GM21723 (cell line): ENCODE results near the gene SPANXD.
"Not testable (repeated sequence)": the region's sequence is repeated elsewhere in the genome, so short reads cannot be mapped to it uniquely, and the experiment has no call there.

Experiments used
- ATAC-seq: cut with Tn5 transposase; IDR thresholded peaks from one replicate; pipeline ENCODE4 v1.9.1; 2021; ENCODE audit warnings: mild to moderate bottlenecking, moderate library complexity; ENCODE audit not compliant: unreplicated experiment

SPANXD gene

GRCh38 chrX:141698639-141699038 is at the start of gene SPANXD:
Gene SPANXD, minus strand, starts transcription at chrX:141698739. Its CDS starts 334 bp downstream, at chrX:141698405.
- ATAC-seq: not testable (repeated sequence)

- ATAC-seq: no peak
Measured at GRCh38 chrX:141742666-141743065, 44.1 kb upstream of the SPANXD start.

GRCh38 chrX:141736656-141737055 is 38.1 kb upstream of the SPANXD start:
- ATAC-seq: no peak

- ATAC-seq: no peak
Measured at GRCh38 chrX:141733371-141733770, 34.8 kb upstream of the SPANXD start.

- ATAC-seq: no peak
Measured at GRCh38 chrX:141732031-141732430, 33.5 kb upstream of the SPANXD start.

DNA sequence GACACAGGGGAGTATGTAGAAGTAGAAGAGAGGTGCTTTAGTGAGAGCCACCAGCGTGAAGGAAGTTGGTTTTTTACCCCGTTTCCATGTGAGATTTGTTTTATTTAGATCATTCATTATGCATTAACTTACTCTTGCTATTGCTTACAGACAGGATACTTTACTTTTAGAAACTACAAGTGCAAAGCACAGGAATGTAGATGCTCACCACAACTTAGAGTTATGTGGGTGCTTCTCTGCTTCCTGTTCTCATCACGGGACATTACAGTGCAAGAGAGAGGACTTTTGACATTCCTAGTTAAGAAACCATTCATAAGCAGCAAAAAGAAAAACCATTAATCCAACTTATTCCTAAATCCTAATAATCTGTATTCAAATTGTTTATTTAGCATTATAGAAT is 25.6 kb upstream of the SPANXD start:
- no peak for ATAC-seq

DNA sequence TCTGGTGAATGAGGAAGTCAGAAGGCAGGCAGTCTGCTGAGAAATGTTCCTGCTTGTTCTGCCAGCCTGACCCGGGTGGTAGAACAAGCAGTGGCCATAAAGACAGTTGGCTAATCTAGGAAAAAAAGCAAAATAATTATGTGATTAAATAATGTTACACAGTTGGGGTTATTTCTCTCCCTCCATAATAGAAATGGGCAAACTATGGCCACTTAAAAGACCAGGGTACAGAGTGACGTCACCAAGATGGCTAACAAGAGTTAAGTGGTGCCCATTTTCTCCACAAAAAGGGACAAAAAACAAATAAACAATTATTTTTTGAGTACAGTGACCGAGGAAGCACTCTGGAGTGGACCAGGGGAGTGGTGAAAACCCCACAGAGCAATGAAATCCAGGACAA is 16.1 kb upstream of the SPANXD start:
- ATAC-seq: no peak

DNA sequence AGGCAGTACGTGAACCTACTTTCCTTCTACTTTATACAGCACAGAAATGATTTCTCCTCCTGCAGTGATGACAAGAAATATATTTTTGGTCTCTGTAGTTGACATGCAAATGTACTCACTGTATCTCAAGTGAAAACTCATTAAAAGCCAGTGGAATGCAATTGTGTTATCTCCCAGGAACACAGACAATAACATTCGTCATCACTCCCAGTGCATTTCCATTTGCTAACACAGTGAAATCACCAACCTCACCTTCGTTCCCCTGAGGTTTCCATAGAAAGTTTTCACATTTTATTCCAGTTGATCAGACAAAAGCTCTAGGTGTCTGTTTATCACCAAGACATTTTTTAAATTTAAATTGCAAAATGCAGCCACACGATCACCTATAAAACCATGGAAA is 2.5 kb upstream of the SPANXD start:
- ATAC-seq: no peak

DNA sequence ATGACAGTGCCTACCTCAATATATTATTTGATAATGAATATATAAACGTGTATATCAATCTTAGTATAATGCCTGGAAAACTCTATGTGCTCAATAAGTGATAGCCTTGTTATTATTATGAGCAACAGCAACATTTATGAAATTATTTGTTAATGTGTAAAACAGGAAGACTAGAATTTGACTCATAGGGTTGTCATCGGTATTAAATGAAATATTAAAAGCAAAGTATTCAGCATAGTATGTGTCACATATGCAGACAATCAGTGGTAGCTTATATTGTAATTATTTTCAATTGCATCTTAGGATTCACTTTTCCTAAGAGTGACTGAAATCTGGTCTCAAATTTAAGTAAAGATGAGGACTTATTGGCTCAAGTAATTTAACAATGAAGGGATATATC is 24.6 kb downstream of the SPANXD start:
- ATAC-seq: no peak

- no peak for ATAC-seq
Measured at GRCh38 chrX:141669689-141670088, 28.9 kb downstream of the SPANXD start.

DNA sequence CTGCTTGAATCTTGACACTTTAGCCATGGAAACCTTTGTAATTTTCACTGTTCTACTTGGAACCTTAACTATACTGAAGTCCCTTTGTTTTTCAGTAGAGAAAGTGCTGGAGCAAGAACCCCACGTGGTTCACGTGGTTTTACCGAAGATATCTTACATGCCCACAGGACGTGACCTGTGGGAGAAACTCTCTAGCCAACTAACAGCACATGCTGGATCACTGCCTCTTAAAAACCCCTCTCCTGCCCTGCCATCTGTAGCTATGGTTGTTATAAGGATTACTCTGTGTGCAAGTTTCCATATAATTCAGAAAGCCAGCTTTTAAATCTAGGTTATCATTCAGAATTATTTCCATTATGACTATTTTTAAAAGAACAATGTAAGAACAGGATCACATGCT is 30.2 kb downstream of the SPANXD start:
- ATAC-seq: no peak

GRCh38 chrX:141662781-141663180 is 35.8 kb downstream of the SPANXD start:
- no peak for ATAC-seq

GRCh38 chrX:141652286-141652685 is 46.3 kb downstream of the SPANXD start:
- ATAC-seq: no peak
